Activated T-cell treated with anti-CD3 and anti-CD28 coated beads for 4 hours (primary cell): ENCODE data around the gene S100A3.
"Not testable (repeated sequence)": the region's sequence is repeated elsewhere in the genome, so short reads cannot be mapped to it uniquely, and the experiment has no call there.

Experiments used
- DNase-seq: peaks from one replicate; pipeline ENCODE4 v3.0.0-alpha.2; 2020

Gene S100A3

DNA sequence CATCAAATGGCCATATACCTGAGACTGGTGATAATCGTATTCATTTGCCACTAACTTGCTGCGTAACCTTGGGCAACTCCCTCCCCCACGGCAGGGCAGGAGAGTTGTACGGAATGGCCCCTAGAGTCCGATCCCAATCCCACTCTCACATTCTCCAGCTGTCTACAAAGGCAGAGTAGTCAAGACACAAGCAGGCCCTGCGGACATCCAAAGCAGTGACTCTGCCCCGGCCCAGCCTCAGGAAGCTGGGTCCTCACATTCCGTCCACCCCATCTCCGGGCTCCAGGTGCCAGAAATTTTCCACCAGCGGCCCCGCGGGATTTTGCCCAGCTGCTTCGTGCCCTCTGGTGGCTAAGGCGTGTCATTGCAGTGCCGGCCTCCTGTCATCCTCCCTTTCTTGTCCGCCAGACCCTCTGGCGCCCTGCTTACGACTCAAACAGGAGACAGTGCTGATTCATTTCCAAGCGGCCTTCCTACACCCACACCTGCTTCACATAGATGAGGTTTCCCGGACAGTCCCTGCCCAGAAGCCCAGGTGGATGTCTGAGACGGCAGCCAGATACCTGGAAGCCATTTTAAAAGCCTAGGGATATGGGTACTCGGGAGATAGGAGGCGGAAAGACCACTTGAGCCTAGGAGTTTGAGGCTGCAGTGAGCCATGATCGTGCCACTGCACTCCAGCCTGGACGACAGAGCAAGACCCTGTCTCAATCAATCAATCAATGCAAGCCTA, 19.5 kb upstream of the S100A3 start:
- peak; percentile 75 for DNase-seq

DNA sequence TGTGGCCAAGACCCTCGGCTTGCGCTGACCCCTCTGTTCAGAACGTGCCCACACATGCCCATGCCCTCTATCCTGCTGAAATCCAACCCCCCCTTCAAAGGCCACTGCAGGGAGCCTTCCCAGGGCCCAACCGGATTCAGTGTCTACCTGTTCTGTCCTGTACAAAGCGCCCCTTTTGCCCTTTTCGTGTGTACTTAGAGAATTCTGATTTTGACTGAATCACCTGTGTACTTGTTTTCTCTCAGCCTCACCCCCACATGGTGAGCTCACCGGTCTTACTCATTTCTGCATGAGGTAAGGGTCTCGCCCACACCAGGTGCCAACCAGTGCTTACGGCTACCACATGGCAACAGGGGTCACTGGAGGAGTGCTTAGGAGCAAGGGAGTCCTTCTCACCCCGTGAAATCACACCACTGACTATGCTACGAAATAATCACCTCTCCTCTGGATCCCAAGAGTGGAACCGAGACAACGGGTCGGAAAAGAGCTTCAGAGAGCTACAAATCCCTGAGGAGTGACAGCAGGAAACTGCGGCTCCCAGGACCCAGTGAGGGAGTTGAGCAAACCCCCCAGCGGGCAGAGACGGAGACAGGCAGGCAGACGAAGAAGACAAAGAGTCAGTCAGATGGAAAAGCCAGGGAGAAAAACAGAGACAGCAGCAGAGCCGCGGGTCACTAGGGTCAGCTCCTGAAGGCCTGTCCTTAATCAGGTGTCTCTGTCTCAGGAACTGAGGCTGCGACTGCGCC, 18.7 kb upstream of the S100A3 start:
- DNase-seq = peak; percentile 27

DNA sequence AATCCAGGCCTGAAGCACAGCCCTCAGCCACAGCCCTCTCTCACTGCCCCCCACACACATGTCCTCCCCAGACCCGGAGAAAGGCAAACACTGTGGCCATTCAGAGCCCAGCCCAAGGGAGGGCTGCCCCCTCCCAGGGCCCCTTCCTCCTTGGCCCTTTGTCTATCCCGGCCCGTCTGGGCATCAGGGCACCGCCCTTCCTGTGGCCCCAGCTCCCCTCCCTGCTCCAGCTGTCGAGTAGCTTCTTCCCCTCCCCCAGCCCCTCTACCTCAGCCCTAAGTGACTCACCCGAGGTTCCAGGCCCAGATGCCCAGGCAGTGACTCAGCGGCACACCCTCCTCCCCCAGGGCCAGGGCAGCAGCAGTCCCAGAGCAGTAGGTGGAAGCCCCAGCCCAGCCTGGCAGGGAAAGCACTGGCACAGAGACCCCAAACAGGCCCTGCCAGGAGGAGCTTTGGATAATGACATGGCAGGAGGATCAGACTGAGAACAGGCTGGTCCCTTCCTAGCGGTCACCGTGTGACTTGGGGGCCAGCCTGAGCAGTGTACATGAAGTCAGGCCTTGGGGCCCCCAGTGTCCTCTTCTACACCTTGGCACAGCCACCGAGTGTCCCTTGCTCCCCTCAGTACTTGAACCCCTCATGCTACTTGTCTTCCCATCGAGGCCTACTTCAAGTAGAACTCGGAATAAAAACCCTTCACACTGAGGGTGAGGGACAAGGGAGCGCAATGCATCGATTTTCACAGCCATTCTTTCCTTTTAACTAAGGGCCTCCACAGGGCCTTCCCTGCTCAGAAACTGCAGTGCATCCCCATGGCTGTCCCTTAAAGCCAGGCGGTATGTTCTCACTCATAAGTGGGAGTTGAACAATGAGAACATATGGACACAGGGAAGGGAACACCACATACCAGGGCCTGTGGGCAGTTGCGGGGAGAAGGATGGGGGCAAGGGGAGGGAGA, 17.6 kb upstream of the S100A3 start:
- DNase-seq = peak; percentile 86

DNA sequence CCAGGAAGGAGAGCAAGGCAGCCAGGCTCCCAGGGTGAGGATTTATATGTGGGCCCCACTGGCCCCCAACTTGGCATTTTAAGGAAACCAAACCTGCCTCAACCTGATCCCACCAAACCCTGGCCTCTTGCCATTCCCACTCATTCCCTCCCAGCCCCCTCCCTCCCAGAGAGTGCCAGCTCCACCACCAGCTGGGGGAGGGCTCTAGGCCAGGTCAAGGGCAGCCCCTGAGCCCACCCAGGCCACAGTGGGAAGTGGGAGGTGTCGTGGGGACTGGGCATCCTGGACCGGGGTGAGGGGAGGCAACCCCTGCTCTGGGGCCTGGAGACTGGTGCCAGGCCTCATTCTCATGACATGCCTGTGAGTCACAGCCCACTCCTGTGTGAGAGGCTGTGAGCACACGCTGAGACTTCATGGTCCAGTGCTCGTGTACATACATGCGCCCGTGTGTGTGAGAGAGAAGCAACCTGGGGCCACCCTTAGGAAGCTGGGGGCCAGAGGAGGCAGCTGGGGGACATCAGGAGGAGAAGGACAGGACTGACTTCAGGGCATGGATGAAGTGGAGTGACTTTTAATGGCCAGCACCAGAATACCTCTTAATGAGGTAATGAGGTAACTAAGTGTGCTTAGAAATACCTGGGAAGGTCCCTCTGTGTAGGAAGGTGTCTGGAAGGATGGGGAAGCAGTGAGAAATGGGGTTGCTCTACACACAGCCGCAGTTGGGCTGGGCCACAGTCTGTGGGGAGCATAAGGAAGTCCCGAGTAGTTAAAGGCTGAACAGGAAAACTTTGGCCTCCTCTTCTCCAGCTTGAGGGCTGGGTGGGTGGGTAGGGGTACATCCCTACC, 16.7 kb upstream of the S100A3 start, which contains the start of gene S100A2:
S100A2 (minus strand) TSS at position 316 of the 846 bp plus-strand sequence. CDS start 1,967 bp downstream, outside the sequence.
- peak; percentile 40 for DNase-seq

GRCh38 chr1:153563991-153564390, 14.9 kb upstream of the S100A3 start:
- DNase-seq = no peak

DNA sequence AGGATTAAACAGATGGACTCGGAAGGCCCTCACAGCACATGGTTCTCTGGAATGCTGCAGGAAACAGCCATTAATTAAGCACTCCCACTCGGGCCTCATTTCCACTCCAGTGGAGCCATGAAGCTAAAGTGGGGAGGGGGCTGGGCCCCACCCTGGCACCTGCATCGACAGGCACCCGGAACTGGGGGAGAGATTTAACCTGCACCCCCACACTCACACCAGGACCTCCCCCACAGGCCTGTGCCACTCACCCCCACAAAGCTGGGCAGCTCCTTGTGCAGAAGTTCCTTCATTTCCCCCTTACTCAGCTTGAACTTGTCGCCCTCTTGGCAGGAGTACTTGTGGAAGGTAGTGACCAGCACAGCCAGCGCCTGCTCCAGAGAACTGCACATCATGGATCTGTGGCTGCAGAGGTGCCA, 14.4 kb upstream of the S100A3 start:
- DNase-seq = no peak

- not testable (repeated sequence) for DNase-seq
Measured at GRCh38 chr1:153562021-153562420, 13.0 kb upstream of the S100A3 start.

- DNase-seq = no peak
Measured at GRCh38 chr1:153561466-153561985, 12.5 kb upstream of the S100A3 start.

- no peak for DNase-seq
Measured at GRCh38 chr1:153560771-153561465, 11.9 kb upstream of the S100A3 start.

GRCh38 chr1:153560241-153560640, 11.2 kb upstream of the S100A3 start:
- DNase-seq = no peak

GRCh38 chr1:153557877-153558276, 8.8 kb upstream of the S100A3 start:
- no peak for DNase-seq

DNA sequence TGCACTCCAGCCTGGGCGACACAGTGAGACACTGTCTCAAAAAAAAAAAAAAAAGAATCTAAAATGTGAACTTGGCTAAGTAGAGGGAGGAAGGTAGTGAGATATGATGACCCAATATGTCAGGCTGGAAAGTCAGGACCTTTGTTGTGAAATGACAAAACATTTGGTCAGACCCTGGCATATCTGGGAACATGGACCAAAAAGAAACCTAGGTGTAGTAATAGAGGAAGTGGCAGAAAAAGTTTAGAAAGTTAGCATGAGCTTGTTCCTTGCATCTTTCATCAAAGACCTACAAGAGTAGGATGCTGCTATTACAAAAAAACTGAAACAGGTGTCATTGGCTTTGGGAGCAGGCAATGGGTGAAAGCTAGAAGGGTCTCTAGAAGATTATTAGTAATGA, 7.3 kb upstream of the S100A3 start:
- no peak for DNase-seq

GRCh38 chr1:153553830-153554541, 4.9 kb upstream of the S100A3 start:
- no peak for DNase-seq

- DNase-seq = no peak
Measured at GRCh38 chr1:153553096-153553495, 4.0 kb upstream of the S100A3 start.

GRCh38 chr1:153552335-153552734, 3.3 kb upstream of the S100A3 start:
- DNase-seq = no peak

DNA sequence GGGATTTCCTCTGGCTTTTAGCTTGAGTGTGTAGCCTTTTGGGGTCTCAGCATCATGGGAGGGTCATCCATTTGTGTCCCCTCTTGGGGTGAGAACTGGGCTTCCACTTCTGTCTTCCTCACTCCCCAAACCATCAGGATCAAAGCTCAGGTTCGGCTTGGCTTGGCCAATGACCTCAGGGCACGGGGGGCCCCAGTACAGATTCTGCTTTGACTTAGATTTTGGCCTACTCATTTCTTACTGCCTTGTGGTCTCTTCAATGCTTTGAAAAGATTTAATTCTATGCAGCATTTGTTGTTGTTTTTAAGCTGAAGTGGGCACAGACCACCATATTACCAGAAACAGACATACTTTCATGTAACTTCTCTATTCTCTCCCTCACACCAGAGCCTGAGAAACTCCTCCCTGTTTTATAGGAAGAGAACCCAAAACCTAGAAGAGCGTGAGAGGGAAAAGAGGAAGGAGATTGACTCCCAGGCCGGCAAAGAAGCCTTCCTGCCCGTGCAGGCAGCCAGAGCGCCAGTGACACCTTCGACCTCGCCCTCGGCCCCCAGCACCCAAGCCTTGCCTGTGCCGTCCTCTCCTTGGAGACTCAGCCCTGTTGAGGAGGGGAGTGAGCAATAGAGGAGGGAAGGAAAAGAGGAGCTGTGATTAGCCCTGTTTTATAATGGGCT, 1.9 kb upstream of the S100A3 start:
- no peak for DNase-seq

GRCh38 chr1:153550398-153550758, 1.3 kb upstream of the S100A3 start:
- no peak for DNase-seq

DNA sequence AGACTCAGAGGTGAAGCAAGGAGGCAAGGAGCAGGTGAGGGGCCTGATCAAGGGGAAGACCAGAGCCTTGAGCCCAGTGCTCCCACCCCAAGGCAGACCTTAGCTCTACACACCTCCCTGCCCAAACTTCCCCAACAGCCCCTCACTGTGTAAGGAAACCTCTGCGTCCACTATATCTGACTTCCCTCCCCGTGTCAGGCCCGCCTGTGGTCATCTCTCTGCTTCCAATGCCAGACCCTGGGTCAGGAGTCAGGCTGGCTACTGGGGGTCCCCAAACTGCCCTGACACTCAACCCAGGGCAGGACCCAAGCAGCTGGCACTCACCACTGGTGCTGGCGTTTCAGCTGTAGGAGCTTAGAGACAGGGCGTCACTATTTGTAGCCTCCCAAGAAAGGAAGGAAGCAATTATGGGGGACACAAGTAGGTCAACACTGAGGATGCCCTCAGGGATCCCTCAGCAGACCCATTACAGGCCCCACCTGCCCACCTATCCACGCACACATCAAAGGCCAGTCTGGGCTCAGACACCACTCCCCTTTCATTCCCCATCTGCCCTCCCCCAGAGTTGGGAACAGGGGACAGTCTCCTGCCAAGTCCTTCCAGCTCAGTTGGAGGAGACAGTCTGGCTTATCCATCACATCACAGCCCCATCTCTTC, 811 bp upstream of the S100A3 start:
- DNase-seq = no peak
